NCI-H526 treated with DMSO at 0.1 percent for 48 hours (cell line): ENCODE results near the gene NIPAL1.

ENCODE experiments used
- DNase-seq: peaks from one replicate; lab custom pipeline; 2025; lab: John Stamatoyannopoulos, UW

The NIPAL1 gene

DNA sequence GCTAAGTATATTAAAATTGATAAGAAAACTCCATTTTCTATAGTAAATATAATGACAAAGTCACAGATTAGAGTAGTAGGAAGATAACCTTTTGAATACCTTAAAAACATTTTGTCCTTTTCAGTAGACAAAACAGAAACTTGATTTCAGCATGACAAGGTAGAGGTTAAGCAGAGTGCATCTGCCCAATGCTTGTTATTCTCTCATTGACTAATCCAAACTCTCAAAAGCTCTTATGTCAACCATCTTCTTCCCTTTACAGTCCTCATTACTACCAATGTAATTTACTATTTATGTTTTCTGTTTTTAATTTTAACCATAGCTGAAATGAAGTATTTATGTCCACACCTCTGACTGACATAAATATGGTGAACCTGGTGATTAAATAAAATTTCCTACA, 11.1 kb downstream of the NIPAL1 start:
- no peak for DNase-seq

DNA sequence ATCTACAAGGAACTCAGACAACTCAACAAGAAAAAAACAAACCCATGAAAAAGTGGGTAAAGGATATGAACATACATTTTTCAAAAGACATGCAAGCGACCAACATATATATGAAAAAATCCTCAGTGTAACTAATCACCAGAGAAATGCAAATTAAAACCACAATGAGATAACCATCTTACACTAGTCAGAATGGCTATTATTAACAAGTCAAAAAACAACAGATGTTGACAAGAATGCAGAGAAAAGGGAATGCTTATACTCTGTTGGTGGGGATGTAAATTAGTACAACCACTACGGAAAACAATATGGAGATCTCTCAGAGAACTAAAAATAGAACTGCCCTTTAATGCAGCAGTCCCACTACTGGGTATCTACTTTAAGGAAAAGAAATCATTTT, 12.1 kb downstream of the NIPAL1 start:
- DNase-seq: peak; percentile 48

DNA sequence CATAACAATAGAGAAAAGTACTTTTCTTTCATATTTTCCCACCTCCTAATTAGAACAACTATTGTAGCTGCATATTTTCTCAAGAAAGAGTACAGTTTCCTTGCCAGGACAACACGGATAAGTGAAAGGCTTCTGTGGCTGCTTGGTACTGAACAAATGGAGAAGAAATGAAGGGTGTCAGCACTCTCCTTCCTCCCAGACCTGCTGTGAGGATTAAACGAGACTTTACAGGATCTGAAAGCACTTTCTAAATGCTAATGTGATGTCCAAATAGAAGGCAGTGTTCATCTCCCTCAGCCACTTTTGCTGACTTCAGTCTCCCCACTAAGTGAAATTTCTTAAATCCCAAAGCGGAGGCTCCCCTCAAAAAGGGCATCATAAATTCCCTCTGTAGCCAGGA, 13.9 kb downstream of the NIPAL1 start:
- DNase-seq: no peak

GRCh38 chr4:48031802-48032525, 15.4 kb downstream of the NIPAL1 start:
- DNase-seq: no peak

- no peak for DNase-seq
Observed at GRCh38 chr4:48032721-48033120, 16.1 kb downstream of the NIPAL1 start.

DNA sequence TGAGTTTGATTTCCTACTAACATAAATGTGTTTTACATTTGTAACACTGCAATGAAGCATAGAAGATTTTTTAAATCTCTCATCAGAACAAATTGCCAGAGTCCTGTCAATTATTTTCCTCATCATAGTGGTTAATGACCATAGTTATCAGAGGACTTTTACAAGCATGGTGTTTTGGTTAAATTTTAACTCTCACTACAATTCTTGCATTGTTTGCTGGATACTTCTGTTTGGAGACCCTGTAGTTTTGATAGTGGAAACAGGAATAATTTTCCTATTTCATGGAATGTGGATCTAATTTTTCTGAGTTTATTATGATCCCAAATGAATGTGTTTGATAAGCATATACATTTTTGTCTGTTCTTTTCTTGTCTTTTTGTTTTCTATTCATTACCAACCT, 16.8 kb downstream of the NIPAL1 start:
- DNase-seq: no peak

GRCh38 chr4:48033825-48034413, 17.3 kb downstream of the NIPAL1 start:
- peak; percentile 11 for DNase-seq

- DNase-seq: no peak
Observed at GRCh38 chr4:48035952-48036351, 19.4 kb downstream of the NIPAL1 start.

- DNase-seq: no peak
Observed at GRCh38 chr4:48037117-48037462, 20.5 kb downstream of the NIPAL1 start.

- DNase-seq: no peak
Observed at GRCh38 chr4:48038666-48039065, 22.1 kb downstream of the NIPAL1 start.

DNA sequence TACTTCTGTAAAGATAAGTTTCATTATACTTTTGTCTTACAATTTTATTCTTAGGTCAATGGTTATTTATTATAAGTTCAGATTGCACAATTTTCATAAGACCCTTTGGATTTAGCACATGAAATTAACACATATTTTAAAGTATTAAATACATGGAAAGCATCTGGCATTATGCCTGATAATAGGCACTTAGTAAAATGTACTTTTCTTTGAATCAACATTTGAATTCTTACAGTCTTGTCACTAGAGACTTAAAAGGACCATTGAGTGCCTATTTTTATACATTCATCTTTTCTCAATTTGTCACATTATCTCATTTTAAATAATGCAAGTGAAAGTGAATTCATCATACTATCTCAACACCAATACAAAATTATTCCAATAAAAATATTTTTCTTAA, 23.0 kb downstream of the NIPAL1 start:
- DNase-seq: no peak

GRCh38 chr4:48041535-48042137, 25.1 kb downstream of the NIPAL1 start:
- DNase-seq: no peak

GRCh38 chr4:48042979-48043461, 26.4 kb downstream of the NIPAL1 start:
- DNase-seq: no peak

DNA sequence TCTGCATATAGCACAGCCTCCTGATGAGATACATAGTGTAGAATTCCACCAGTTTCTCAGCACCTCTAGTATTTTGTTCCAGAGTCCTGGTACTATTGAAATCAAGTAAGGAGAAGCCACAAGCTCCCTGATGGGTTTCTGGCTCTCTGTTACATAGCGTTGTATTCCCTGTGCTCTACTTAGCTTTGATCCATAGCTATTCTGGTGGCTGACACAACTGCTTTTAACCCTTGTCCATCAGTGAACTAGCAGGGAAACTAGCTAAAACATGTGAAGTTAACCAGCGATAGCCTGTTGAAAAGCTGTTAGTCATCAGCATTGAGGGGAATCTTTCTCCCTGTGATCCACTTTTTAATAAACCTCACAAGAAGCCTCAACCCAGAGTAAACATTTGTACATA, 26.9 kb downstream of the NIPAL1 start:
- DNase-seq: no peak

- no peak for DNase-seq
Observed at GRCh38 chr4:48044298-48044697, 27.7 kb downstream of the NIPAL1 start.

- DNase-seq: no peak
Observed at GRCh38 chr4:48046059-48046458, 29.5 kb downstream of the NIPAL1 start.

GRCh38 chr4:48047421-48047844, 30.9 kb downstream of the NIPAL1 start:
- no peak for DNase-seq

- no peak for DNase-seq
Observed at GRCh38 chr4:48047896-48048295, 31.3 kb downstream of the NIPAL1 start.

DNA sequence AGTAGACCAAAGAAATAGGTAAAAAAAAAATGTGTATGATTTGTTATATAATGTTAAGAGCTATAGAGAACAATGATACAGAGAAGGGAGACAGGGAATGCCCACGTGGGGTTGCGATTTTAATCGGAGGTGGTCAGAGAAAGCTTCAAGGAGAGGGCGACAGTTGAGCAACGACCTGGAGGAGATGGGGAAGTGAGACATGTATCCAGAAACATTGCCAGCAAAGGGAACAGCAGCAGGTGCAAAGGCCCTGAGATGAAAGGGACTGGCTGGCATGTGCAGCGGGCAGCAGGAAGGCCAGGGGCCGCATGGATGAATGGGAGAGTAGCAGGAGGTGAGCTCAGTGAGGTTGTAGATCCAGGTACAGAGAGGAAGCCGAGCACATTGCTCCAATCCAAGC, 32.9 kb downstream of the NIPAL1 start:
- DNase-seq: no peak

- no peak for DNase-seq
Observed at GRCh38 chr4:48051078-48051477, 34.5 kb downstream of the NIPAL1 start.

DNA sequence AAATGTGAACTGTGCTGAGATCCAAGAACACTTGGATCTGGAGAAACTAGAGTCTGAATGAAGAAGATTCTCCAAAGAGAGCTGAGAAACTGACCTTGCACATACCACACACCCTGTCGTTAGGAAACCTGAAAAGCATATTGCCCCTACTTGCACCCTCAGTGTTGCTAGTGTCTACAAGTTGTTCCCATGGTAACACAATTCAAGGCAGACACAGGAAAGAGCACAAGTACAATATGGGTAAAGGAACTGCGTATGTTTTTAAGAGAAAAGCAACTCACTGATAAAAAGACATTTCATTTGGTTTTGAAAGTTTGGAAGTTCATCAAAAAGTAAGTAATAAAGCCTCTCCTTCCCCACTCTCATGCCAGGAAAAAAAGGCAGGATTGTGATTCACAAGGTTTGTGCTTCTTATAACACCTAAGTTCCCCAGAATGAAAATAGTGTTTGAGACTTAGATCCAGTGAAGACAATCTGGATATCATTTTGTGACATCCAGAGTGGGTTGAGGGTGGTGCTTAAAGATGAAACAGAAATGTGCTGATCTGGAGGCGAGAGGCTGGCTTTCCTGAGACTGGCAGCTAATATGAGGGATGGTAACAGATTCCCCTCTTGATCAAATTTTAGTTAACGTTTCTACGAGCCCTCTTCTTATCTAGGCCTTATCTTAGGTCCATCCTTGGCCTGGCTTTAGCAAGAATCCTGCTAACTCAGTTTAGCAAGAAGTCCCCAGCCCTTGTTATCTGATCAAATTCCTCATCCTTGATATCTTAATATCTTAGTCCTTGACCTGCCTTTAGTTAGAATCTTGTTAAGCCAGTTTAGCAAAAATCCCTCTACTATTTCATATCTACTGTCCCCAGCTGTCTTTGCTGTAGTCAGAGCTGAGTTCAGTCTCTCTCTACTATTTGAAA, 42.3 kb downstream of the NIPAL1 start:
- no peak for DNase-seq

- no peak for DNase-seq
Observed at GRCh38 chr4:48064349-48064748, 47.8 kb downstream of the NIPAL1 start.
